Right kidney (tissue), 1 donor: Measurements from ENCODE around the gene HERC2.
"Not testable (repeated sequence)": the region's sequence is repeated elsewhere in the genome, so short reads cannot be mapped to it uniquely, and the experiment has no call there.

Experiments used
- DNase-seq: peaks from one replicate; pipeline ENCODE4 v3.0.0-alpha.2; 2016

Gene HERC2

DNA sequence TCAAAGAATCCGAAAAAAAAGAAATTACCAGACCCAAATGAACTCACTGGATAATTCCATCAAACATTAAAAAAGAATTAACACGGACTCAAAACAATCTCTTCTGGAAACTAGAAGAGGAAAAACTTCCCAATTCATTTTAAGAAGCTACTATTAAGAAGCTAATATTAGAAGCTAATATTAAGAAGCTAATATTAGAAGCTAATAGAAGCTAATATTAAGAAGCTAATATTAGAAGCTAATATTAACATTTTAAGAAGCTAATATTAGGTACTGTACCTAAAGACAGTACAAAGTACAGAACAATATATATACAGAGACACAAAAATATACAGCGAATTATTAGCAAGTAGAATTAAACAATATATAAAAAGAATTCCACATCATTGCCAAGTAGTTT lies 35.9 kb downstream of the HERC2 start:
- no peak for DNase-seq

DNA sequence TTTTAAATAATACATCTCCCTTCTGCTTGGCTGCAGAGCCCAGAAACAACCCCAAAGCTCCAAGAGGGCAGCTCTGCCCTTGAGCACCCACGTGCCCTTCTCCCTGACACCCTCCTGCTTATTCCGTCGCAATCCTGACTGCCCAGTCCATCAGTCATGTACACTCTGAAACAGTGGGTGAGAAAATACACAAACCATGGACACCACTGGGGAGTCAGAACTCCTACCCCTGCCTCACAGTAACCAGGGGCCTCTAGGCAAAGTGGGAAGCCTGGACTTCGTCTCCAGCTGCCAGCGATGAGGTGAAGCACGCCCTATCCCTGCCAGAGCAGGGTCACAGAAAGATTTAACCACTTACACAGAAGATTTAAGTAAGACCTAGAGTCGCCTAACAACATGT lies 40.1 kb downstream of the HERC2 start:
- no peak for DNase-seq

DNA sequence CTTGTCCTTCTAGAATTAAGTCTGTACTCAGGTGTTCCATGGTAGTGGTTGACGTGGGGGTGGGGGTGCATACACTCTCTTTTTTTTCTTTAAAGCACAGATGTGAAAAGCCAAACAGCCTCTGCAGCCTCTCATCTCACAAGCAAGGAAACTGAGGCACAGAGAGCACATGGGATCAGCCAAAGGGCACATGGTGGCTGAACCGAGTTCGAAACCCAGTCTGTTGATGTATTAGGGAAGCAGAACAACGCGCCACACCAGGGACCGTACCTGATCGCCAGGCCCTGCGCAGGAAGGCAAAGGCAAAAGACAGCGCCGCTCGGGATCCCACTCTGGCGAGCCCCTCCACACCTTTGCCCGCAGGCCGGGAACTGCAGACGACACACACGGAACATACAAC lies 47.3 kb downstream of the HERC2 start:
- DNase-seq: no peak

DNA sequence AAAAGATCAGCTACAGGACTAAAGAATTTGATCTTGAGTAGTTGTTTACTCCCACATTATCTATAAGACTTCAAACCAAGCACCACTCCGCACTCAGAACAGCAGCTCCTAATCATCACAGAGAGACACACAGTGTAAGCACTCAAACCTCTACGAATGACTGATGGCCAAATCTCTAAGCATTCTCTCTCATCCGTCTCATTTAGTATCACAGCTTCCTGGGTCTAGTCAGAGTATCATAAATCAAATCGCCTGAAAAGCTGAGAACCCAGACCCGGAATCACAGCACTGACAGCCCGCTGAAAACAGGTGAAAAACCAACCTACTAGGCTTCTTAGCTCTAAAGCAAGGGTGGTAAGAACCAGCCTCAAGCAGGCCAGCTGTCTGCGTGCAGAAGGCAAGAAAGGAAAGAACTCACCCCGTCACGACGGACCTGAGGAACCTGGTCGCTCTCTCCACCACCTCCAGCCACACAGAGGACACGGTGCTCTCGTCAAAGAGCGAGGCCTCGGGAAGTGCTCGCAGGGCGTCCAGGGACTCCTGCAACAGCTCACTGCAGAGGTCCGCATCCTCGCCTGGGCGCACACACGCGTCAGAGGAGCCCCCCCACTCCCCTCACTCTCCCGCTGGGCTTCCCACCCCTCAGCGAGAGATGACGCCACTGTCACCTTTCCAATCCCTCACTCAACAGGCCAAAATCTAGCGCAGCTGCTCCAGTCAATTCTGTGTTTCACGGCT lies 47.9 kb downstream of the HERC2 start:
- DNase-seq: peak; percentile 20

DNA sequence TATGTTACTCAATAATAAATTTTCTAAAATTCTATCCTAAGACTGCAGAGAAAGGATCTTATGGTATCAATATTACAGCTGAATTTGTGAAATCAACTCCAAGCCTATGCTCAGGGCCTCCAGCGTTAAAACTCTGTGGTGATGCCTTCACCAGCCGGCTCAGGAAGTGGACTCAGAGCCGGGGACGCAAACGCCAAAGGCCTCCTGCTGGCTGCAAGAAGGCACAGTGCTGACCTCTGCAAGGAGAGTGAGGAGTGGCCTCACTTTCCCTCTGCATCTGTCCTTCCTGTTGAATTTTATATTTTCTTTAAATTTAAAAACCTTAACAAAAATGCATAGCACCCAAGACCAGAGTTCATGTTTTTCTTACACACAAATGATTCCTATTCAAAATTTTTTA lies 48.5 kb downstream of the HERC2 start:
- DNase-seq: peak; percentile 15

DNA sequence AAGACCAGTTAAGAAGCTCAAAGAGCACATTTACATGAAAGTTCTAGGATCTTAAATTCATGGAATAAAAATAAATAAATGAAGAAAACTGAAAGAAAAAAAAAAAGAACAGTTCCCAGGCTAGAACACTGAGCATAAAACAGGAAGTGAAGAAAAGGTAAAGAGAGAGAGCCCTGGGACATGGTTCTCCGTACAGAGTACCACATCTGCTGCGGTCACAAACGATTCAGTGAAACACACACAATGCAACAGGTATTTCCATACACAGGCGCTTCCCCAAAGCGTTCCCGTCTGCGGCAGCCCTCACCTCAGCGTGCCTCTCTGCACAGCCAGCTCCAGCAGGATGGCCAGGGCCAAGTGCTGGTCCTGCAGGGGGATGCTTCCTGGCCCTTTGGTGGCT lies 49.4 kb downstream of the HERC2 start:
- no peak for DNase-seq

DNA sequence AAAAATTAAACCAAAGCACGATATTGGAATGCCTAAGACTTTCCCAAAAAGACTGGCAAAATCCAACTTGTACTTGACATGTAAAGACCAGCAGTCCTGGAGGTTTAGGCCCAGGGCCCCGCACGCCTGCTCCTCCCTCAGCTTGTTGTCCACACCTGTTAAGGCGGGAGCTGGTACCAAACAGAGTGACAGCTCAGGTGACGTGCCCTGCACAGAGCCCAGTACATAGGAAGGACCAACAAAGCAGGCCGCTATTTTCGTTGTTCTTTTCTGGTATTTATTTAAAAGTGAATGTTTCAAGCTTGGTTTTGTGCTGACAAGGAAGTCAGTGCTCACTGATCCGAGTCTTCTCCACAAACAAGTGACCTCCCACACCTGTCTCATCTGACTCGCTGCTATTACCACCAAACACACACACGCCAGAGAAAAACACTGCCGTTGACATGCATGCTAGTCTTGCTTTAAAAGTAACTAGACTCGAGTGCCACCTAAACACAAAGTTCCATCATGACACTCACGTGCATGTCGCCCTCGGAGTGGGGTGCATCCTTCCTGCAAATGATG lies 50.2 kb downstream of the HERC2 start:
- DNase-seq: peak; percentile 13

DNA sequence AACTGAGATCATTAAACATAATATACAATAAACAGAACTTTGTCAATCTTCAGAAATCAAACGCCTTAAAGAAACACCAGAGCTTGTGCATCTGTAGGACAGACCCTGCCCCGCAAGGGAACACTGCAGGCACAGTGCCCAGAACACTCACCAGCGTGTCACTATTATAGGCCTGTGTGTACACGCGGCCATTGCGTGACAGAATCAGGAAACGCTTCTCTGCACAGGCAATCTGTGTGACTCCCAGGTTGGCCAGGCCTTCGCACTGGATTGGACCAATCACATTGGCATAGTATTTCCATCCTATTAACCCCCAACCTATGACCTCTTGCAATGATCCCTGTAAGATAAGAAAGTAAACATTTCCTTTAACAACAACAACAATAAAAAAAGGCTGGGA lies 52.9 kb downstream of the HERC2 start:
- no peak for DNase-seq

DNA sequence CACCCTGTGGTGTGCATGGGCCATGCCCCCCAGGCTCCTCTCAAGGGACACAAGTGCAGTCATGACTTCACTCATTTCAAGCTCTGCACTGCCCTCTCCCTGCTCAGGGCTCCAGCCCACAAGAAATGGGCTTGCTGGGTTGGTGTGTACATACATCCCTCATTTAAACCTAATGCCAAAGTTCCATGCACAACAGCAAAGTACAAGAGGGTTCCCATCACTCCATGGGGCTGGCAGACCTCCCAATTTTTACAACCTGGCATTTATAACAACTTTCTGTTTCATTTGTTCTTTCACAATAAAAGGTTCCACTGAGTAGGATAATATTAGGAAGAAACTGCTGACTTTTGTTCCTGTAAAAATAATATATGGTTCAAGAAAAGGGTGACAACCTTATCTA lies 54.3 kb downstream of the HERC2 start:
- no peak for DNase-seq

DNA sequence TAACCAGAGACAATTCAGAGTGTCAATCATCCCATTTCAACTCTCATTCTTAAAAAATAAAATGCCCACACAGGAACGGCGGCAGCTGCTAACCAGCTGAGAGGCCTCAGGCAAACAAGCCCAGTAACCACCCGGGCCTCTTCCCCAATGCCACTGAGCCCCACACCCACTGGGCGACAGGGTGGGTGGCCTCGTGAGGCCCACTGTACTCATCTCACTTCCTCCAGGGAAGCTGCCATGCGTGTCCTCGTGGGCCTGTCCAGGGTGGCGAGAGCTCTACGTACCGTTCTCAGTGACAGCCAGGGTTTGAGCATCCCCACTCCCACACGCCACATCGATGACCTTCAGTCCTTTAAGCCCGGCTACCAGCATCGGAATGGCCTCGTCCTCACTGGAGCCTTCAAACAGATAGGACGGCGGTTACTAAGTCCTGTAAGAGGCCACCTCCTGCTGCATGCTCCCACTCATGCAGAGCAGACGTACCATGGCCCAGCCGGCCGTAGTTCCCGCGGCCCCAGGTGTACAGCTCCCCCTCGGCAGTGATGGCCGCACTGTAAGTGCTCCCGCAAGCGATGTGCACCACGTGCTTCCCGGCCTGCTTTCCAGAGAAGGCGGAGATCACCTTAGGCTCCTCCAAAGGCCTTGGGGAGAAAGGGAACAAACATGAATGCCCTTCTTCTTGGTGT lies 56.5 kb downstream of the HERC2 start:
- DNase-seq: no peak

DNA sequence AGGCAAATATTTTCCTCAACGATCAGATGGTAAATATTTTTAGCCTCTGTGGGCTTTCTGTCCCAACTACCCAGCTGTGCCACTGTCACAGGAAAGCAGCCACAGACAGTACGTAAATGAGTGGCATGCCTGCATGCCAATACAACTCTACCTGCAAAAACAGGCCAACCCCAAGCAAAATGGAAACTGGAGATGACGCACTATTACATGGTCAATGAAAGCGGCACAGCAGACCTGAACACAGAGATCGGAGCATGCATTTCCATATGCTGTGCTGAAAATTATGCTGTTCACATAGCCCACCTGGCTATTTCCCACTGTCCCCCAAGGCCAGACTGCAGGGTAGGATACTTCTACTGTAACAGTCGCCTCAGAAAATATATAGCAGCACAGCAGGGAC lies 57.8 kb downstream of the HERC2 start:
- DNase-seq: no peak

DNA sequence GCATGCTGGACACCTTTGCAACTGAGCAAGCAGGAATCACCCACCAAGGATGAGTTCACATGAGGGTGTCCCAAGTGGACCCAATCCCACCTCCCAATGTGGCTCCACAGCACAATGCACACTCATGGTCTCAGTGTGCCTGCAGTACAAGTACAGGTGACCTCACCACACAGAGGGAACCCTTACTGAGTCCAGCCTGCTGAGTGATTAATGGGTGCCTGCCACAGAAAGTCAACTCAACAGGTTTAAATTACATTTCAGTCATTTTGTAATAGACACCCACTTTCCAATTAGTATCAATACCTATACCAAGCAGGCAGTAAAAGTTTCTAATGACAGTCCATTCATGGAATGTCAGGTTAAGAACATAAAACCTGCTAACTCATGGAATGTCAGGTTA lies 59.5 kb downstream of the HERC2 start:
- no peak for DNase-seq

DNA sequence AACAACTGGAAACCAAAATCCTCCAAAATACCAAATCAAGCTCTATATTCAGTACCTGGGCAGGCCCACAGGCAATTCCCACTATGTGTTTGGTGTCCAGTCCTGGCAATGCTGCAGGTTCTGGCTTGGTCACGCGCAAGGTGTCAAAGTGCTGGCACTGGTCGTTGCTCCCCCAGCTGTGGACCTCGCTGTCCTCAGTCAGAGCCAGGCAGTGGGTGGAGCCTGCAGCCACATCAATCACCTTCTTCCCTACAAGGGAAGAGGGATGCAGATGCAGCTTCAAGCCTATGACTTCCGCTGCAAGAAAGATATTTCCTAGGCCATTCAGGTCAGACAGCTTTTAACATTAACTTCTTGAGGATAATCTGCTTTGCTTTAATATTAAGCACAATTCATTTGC lies 61.3 kb downstream of the HERC2 start:
- no peak for DNase-seq

DNA sequence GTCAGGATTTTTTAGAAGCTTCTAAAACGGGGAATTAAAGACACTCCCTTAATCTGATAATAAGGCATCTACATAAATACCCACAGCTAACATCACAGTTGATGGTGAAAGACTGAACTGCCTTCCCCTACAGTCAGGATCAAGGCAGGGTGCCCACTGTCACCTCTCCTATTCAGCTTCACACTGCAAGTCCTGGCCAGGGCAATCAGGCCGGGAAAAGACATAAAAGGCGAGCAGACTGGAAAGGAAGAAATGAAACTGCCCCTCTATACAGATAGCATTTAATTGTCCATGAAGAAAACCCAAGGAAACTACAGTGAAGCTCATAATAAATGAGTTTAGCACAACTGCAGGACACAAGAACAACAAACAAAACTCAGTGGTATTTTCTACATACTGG lies 61.7 kb downstream of the HERC2 start:
- no peak for DNase-seq

DNA sequence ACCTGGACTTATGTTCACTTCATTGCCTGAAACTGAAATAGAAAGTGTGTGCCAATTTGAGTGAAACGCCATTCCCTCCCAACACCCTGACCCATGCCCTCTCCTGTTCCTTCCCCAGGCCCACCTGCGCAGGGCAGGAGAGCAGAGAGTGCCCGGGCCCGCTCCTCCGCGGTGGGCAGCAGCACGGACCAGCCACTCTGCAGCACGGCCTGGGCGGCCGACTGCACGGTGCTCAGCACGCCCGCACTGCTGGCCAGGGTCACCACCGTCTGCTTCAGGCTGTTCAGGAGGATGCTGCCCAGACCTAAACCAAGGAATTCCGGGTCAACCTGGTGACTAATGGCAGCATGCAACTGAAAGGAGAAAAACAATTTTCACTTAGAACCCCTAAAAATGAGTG lies 66.0 kb downstream of the HERC2 start:
- no peak for DNase-seq

DNA sequence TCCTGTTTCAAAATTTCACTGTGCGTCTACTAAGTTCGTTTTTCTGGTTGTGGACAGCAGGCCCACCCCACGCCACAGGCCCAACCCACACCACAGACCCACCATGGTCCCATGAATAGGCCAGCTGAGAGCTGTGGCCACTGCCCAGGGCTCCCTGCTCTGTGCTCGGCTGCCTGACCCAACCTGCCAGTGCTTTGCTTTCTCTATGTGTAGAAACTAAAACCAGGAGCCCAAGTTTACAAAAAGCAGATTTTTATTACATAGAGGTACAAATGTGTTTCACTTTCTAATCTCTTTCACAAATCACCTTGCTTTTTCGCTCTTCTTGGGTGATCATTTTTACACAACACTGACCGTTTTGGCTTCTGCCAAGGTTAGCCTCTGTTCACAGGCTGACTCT lies 69.1 kb downstream of the HERC2 start:
- no peak for DNase-seq

DNA sequence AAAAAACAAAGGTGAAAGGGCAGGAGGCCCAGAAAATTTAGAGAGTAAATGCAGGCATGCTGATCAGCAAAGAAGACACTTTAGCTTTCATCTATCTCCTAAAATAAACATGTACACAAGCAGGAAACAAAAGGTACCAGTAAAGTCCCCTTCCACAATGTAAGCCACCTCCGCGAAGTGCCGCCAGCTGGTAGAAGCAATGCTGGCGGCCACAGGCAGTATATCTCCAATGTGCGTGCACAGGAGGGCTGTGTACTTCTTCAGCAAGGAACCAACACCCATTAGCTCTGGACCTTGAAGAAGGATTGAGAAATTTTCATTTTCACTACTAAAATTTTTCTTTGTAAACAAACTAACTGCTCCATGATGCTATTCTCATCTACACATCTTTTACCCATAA lies 75.4 kb downstream of the HERC2 start:
- DNase-seq: no peak

DNA sequence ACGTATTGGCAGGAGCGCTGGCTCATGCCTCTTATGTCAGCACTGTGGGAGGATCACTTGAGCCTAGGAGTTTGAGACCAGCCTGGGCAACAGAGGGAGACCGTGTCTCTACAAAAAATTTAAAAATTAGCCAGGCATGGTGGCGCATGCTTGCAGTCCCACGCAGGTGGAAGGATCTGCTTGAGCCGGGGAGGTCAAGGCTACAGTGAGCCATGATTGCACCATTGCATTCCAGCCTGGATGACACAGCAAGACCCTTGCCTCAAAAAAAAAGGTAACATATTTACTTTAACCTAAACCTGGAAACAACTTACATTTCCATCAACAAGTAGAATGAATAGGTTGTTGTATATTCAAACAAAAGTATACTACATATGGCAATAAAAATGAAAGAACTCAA lies 78.1 kb downstream of the HERC2 start:
- DNase-seq: no peak

DNA sequence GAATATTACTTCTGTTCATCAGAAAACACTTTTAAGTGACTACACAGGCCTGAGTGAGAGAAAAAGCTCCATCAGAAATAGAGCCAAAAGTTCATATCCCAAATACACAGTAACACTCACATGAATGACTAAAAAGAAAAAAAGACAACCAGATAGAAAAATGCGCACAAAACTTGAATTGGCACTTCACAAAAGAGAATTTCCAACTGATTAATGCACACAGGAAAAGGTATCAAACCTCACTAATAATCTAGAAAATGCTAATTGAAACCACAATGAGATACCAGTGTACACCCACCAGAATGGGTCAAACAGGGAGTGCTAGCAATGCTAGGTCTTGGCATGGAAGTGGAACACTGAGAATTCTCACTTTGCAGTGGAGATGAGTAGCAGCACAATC lies 78.6 kb downstream of the HERC2 start:
- DNase-seq: no peak

DNA sequence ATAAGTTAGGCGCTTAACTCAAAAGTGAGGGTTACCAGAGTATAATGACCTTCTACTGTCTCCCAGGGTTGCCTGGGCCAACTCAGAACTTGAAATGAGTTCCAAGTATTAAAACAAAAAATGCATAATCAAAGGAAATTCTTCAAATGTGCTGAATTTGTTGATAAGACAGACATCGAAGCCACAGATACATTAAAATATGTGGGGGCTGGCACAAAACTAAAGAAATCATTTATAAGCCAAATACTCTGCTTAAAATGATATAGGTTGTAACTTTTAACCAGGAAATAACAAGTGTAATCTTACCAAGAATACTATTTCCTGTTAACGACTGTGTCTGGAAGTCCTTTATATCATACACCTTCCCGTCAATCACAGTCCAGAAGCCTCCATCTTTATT lies 83.7 kb downstream of the HERC2 start:
- not testable (repeated sequence) for DNase-seq

DNA sequence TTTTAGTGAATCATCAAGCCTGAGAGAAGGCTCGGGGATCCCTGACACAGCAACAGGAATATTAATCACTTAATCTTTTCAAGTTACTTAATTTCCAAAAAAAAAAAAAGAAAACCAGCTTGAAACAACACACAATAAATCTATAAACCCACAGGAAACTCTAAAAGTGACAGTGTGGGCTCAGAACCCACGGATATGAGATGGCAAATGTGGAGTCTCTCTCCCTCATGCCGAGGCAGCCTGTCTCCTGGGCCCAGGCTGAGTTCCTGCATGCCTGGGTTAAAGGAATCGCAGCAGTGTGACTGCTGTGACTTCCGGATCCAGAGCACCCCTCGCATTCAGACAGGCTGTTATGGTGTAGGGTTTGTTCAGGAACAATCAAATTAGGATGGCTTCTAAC lies 90.2 kb downstream of the HERC2 start:
- DNase-seq: not testable (repeated sequence)

DNA sequence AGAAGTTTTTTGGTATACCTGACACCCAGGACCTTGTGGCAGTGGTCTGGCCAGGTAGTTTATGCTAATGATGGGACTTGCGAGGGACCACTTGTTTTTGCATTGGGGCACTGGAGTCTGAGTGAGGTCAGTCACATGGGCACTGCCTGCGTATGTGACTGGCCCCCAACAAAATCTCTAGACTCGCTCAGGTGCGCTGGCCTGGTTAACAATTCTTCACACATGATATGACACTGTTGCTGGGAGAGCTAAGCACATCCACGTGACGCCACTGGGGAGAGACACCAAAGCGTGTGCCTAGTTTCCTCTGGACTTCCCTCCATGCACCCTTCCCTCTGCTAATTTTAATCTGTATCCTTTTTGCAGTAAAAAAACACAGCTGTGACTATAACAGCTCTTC lies 90.6 kb downstream of the HERC2 start:
- DNase-seq: not testable (repeated sequence)

DNA sequence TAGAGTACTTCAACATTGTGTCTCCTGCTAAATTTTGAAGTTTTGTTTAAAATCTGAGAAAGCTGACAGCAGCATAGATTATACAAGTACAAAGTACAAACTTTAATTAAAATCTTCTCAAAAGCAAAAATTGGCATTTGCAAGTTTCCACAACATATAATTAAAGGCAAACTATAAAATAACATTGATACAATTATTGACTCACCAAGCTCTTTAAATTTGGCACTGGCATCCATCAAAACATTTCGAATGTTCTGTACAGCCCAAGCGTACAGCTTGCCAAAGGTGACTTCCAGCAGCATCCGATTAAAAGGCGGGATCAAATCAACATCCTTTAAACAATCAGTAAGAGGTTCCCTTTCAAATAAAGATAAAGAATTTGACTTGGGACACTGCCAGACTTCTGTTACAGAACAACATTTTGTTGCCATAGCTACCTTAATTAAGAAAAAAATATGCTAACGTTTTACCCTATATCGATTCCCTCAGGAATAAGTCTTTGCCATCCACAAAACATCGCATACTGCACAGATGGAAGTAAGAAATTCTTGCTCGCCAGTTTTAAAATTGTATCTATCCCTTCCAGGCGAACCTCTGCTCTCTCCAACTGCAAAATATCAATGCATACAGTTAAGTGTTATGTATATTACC lies 92.9 kb downstream of the HERC2 start:
- DNase-seq: not testable (repeated sequence)

DNA sequence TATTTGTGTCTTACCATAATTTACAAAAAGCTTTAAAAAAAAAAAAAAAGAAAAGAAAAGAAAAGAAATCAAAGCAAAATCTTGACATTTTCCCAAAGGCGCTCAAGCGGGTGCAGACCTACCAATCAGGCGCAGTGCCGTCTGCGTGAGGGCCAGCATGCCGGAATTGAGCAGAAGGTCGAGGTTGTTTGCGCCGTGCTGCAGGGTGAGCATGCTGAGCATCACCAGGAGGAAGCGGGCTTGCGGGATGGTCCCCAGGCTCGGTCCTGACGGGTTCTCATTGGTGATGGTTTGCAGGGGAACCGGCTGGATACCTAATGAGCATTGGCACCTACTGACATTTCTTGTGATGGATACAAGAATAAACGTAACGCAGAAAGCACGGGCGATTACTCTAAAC lies 93.9 kb downstream of the HERC2 start:
- DNase-seq: no peak
